ENCODE results near the gene USP22.

The USP22 gene

DNA sequence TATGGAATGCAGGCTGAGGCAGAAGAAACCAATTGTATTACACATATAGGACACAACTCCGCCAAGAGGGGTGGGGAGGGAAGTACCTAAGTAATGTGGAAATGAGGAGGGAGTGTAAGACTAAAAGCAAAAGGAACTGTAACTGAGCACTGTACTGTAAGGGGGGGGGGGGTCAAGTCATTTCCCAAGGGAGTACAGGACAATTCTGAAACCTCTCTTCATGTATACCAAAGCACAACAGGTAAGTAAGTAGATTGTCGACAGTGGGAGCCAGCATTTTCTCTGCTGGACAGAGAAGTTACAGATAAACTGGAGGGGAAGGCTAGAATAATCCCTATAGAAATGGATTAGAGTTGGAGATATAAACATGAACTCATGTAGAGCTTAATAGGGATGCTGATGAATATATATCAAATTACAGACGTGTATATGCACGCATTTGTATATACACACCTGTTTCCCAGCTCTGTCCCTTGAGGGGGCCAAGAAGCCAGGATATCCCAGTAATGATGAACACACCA, 6.4 kb downstream of the USP22 start:
- no peaks in the 10 kb centered on the region for H3K4me1 ChIP-seq (ENCODE audit: insufficient read depth, insufficient read length)

DNA sequence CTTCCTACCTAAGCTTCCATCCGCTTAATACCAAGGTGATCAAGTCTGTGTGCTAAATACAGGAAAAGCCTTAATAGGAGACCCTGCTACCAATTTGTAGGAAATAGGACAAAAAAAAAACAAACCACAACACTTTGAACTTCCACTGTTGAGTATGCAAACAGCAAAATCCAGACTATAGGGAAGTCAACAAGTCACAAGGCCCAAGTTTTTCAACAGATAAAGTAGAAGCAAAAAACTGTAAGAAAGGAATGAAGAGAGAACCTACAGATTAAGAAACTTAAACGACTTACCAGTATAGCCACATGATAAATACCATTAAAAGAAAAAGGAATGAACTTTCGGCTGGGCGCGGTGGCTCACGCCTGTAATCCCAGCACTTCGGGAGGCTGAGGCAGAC, 7.4 kb downstream of the USP22 start:
- Histone ChIP-seq H3K9ac (ENCODE audit: insufficient read length, low read depth) (no peak overlapping the region), H3K27me3 (ENCODE audit: insufficient read depth, insufficient read length) (no peaks in the 10 kb centered on the region), H3K4me1 (ENCODE audit: insufficient read depth, insufficient read length) (no peaks in the 10 kb centered on the region), H3K9me3 (ENCODE audit: insufficient read depth, low read length) (no peaks in the 10 kb centered on the region), H3K36me3 (ENCODE audit: insufficient read depth, insufficient read length, low read length) (peaks cover 60% of the 10 kb centered on the region), H3K4me3 (ENCODE audit: insufficient read length, low read depth) (no peak overlapping the region)
- no peak for TF ChIP-seq ZNF274 (IDR thresholded peaks at IDR 0.05; ENCODE audit: low read depth, low read length)
- no peak for TF ChIP-seq YY1 (IDR thresholded peaks at IDR 0.05; ENCODE audit: insufficient read depth, insufficient read length)
- no peak for TF ChIP-seq SUZ12 (IDR thresholded peaks at IDR 0.05; ENCODE audit: extremely low read depth, insufficient read depth, insufficient read length)
- DNase-seq (ENCODE audit: low read depth, low spot score) = no peak

More for the DNA sequence above, 6.4 kb downstream of the USP22 start:
- TF ChIP-seq SUZ12 (IDR thresholded peaks at IDR 0.05; ENCODE audit: extremely low read depth, insufficient read depth, insufficient read length) (no peak), ZNF274 (IDR thresholded peaks at IDR 0.05; ENCODE audit: low read depth, low read length) (no peak), YY1 (IDR thresholded peaks at IDR 0.05; ENCODE audit: insufficient read depth, insufficient read length) (no peak)
- H3K9me3 ChIP-seq (ENCODE audit: insufficient read depth, low read length) = no peaks in the 10 kb centered on the region
- H3K27me3 ChIP-seq (ENCODE audit: insufficient read depth, insufficient read length) = no peaks in the 10 kb centered on the region
- no peak overlapping the region for H3K9ac ChIP-seq (ENCODE audit: insufficient read length, low read depth)
- no peak for DNase-seq (ENCODE audit: low read depth, low spot score)
- H3K36me3 ChIP-seq (ENCODE audit: insufficient read depth, insufficient read length, low read length) = peaks cover 55% of the 10 kb centered on the region
- H3K4me3 ChIP-seq (ENCODE audit: insufficient read length, low read depth) = no peak overlapping the region

DNA sequence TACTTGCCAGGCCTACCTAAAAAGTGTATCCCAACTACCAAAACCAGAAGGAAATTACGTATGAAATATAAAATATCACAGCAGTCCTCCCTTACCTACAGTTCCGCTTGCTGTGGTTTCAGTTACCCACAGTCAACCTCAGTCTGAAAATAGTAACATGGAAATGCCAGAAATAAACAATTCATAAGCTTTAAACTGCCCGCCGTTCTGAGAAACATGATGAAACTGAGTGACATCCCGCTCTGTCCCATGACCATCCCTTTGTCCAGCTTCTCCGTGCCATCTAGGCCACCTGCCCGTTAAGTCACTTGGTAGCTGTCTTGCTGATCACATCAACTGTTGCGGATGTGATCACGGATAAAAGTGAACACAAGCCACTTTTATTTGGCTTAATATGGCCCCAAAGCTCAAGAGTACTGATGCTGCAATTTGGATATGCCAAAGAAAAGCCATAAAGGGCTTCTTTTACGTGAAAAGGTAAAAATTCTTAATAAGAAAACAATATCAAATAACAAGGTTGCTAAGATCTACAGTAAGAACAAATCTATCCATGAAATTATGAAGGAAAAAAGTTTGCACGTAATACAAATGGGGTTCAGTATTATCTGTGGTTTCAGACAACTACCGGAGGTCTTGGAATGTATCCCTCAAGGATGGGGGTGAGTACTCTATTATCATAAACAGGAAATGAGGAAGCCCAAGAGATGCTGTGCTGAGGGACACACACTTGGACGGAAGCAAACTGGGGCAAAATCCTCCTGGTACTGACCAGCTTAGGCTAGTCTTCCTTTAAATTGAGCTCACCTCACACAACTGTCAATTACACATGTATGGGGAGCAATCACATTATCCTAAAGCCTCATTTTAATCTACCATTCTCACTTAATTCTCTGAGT, 8.2 kb downstream of the USP22 start:
- no peak for TF ChIP-seq SUZ12 (IDR thresholded peaks at IDR 0.05; ENCODE audit: extremely low read depth, insufficient read depth, insufficient read length)
- no peak for TF ChIP-seq YY1 (IDR thresholded peaks at IDR 0.05; ENCODE audit: insufficient read depth, insufficient read length)
- TF ChIP-seq ZNF274 (IDR thresholded peaks at IDR 0.05; ENCODE audit: low read depth, low read length) = no peak
- no peaks in the 10 kb centered on the region for H3K9me3 ChIP-seq (ENCODE audit: insufficient read depth, low read length)
- DNase-seq (ENCODE audit: low read depth, low spot score) = no peak
- no peaks in the 10 kb centered on the region for H3K27me3 ChIP-seq (ENCODE audit: insufficient read depth, insufficient read length)
- no peak overlapping the region for H3K9ac ChIP-seq (ENCODE audit: insufficient read length, low read depth)
- no peak overlapping the region for H3K4me3 ChIP-seq (ENCODE audit: insufficient read length, low read depth)
- H3K4me1 ChIP-seq (ENCODE audit: insufficient read depth, insufficient read length) = no peaks in the 10 kb centered on the region
- H3K36me3 ChIP-seq (ENCODE audit: insufficient read depth, insufficient read length, low read length) = peaks cover 59% of the 10 kb centered on the region

- TF ChIP-seq YY1 (IDR thresholded peaks at IDR 0.05; ENCODE audit: insufficient read depth, insufficient read length) = no peak
- no peak for TF ChIP-seq SUZ12 (IDR thresholded peaks at IDR 0.05; ENCODE audit: extremely low read depth, insufficient read depth, insufficient read length)
- TF ChIP-seq ZNF274 (IDR thresholded peaks at IDR 0.05; ENCODE audit: low read depth, low read length) = no peak
- Histone ChIP-seq H3K36me3 (ENCODE audit: insufficient read depth, insufficient read length, low read length) (peaks cover 63% of the 10 kb centered on the region), H3K4me3 (ENCODE audit: insufficient read length, low read depth) (no peak overlapping the region), H3K27me3 (ENCODE audit: insufficient read depth, insufficient read length) (no peaks in the 10 kb centered on the region), H3K9me3 (ENCODE audit: insufficient read depth, low read length) (no peaks in the 10 kb centered on the region), H3K4me1 (ENCODE audit: insufficient read depth, insufficient read length) (peaks cover 2% of the 10 kb centered on the region), H3K9ac (ENCODE audit: insufficient read length, low read depth) (no peak overlapping the region)
- DNase-seq (ENCODE audit: low read depth, low spot score) = no peak
These were observed 9.5 kb downstream of the USP22 start for GRCh38 chr17:21033350-21033749.

DNA sequence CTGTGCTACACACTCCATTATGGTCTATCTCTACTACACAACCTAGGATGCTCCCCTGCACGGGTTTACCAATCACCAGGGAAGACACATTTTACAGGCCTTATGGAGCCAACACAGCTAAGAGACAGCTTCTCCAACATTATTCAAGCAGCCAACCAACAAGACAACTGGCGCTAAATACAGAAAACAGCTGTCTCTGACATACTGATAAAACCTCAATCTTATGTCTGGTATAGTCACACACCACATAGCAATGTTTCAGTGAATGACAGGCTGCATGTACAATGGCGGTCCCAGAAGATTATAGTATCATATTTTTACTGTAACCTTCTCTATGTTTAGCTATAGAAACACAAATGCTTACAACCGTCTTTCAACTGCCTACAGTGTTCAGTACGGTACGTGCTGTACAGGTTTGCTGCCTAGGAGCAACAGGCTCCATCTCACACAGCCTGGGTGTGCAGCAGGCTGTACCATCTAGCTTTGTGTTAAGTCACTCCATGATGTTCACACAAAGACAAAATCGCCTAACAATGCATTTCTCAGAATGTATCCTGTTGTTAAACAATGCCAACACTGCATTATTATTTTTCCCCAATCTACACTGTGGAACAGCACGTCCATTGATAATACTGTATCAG, 10.9 kb downstream of the USP22 start:
- Histone ChIP-seq H3K9ac (ENCODE audit: insufficient read length, low read depth) (no peak overlapping the region), H3K4me3 (ENCODE audit: insufficient read length, low read depth) (no peak overlapping the region), H3K36me3 (ENCODE audit: insufficient read depth, insufficient read length, low read length) (peaks cover 63% of the 10 kb centered on the region), H3K4me1 (ENCODE audit: insufficient read depth, insufficient read length) (peaks cover 5% of the 10 kb centered on the region), H3K27me3 (ENCODE audit: insufficient read depth, insufficient read length) (no peaks in the 10 kb centered on the region), H3K9me3 (ENCODE audit: insufficient read depth, low read length) (no peaks in the 10 kb centered on the region)
- TF ChIP-seq YY1 (IDR thresholded peaks at IDR 0.05; ENCODE audit: insufficient read depth, insufficient read length) (no peak), SUZ12 (IDR thresholded peaks at IDR 0.05; ENCODE audit: extremely low read depth, insufficient read depth, insufficient read length) (no peak), ZNF274 (IDR thresholded peaks at IDR 0.05; ENCODE audit: low read depth, low read length) (no peak)
- DNase-seq (ENCODE audit: low read depth, low spot score) = no peak

DNA sequence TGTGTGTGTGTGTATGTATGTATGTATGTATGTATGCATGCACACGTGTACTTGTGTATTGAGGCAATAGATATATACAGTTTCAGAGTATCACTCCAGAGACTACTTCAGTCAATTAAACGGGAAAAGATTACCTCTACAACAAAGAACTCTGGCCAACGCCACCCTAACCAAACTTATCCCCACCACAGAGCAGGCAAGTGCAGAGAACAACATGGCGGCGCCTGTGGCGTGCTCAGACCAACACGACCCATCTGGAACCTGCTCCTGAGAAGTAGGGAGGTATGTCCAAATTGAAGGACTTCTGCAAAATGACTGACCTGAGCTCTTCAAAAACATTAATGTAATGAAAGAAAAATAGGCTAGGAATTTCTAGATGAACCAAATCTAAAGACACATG, 12.4 kb downstream of the USP22 start:
- DNase-seq (ENCODE audit: low read depth, low spot score) = no peak

DNA sequence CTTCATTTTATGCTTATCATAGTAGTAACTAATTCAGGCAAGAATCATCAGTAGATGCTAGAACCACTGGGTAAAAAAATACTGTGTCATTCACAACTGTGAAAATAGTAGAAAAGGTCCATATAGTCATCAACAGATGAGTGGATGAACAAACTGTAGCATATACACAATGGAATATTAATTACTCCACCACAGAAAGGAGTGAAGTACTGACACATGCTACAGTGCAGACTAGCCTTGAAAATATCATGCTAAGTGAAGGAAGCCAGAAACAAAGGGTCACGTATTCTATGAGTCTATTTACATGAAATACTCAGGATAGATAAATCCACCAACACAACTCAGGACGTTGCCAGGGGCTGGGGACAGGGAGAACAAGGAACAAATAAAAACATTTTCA, 13.3 kb downstream of the USP22 start:
- Histone ChIP-seq H3K4me3 (ENCODE audit: insufficient read length, low read depth) (no peak overlapping the region), H3K27me3 (ENCODE audit: insufficient read depth, insufficient read length) (no peaks in the 10 kb centered on the region), H3K4me1 (ENCODE audit: insufficient read depth, insufficient read length) (peaks cover 5% of the 10 kb centered on the region), H3K9me3 (ENCODE audit: insufficient read depth, low read length) (no peaks in the 10 kb centered on the region), H3K9ac (ENCODE audit: insufficient read length, low read depth) (no peak overlapping the region), H3K36me3 (ENCODE audit: insufficient read depth, insufficient read length, low read length) (peaks cover 72% of the 10 kb centered on the region)
- no peak for DNase-seq (ENCODE audit: low read depth, low spot score)
- TF ChIP-seq SUZ12 (IDR thresholded peaks at IDR 0.05; ENCODE audit: extremely low read depth, insufficient read depth, insufficient read length) (no peak), YY1 (IDR thresholded peaks at IDR 0.05; ENCODE audit: insufficient read depth, insufficient read length) (no peak), ZNF274 (IDR thresholded peaks at IDR 0.05; ENCODE audit: low read depth, low read length) (no peak)

More for the DNA sequence above, 12.4 kb downstream of the USP22 start:
- Histone ChIP-seq H3K9ac (ENCODE audit: insufficient read length, low read depth) (no peak overlapping the region), H3K36me3 (ENCODE audit: insufficient read depth, insufficient read length, low read length) (peaks cover 69% of the 10 kb centered on the region), H3K27me3 (ENCODE audit: insufficient read depth, insufficient read length) (no peaks in the 10 kb centered on the region), H3K4me1 (ENCODE audit: insufficient read depth, insufficient read length) (peaks cover 5% of the 10 kb centered on the region), H3K9me3 (ENCODE audit: insufficient read depth, low read length) (no peaks in the 10 kb centered on the region), H3K4me3 (ENCODE audit: insufficient read length, low read depth) (no peak overlapping the region)
- TF ChIP-seq SUZ12 (IDR thresholded peaks at IDR 0.05; ENCODE audit: extremely low read depth, insufficient read depth, insufficient read length) (no peak), ZNF274 (IDR thresholded peaks at IDR 0.05; ENCODE audit: low read depth, low read length) (no peak), YY1 (IDR thresholded peaks at IDR 0.05; ENCODE audit: insufficient read depth, insufficient read length) (no peak)

Measured in NT2/D1 (cell line).